Testis (tissue), 3 donors: Measurements from ENCODE around the gene TMEM168. TPM values are rescaled to one million over a fixed set of nuclear protein-coding genes. Genes with fewer than 3 reads are reported as not detected.

ENCODE experiments used
- DNase-seq: peaks from one replicate; pipeline ENCODE4 v3.0.0-alpha.2; 2019
- H3K27ac ChIP-seq, 2 donors: fragments of 200-600 bp; sonication (generic); one replicate each; pipeline ENCODE4 v1.5.1; 2019
- H3K27me3 ChIP-seq: fragments of 200-600 bp; sonication (generic); one replicate; pipeline ENCODE4 v1.5.1; 2019
- H3K36me3 ChIP-seq: fragments of 200-600 bp; sonication (generic); one replicate; pipeline ENCODE4 v1.5.1; 2017; ENCODE audit warnings: low read depth; ENCODE audit errors: missing control alignments
- H3K4me1 ChIP-seq: fragments of 200-600 bp; sonication (generic); one replicate; pipeline ENCODE4 v1.5.1; 2019
- H3K4me3 ChIP-seq, 2 donors: fragments of 200-600 bp; sonication (generic); one replicate each; pipeline ENCODE4 v1.5.1; 2017 to 2019
- H3K9me3 ChIP-seq: fragments of 200-600 bp; sonication (generic); one replicate; pipeline ENCODE4 v1.5.1; 2017
- POLR2A ChIP-seq: fragments of 450-650 bp; IDR thresholded peaks from one replicate; pipeline ENCODE4 v1.6.1; 2017; ENCODE audit warnings: antibody characterized with exemption, mild to moderate bottlenecking, moderate library complexity
- WGBS, 2 donors: methylation state at CpG; one replicate each; pipeline ENCODE4 v1.1.5; 2018; 5-methylcytosine and 5-hydroxymethylcytosine counted together
- intact Hi-C: fragments of 100-400 bp; cut with DNase I; formaldehyde crosslinking; loops from one replicate; pipeline ENCODE4 v1.15.1; 2023; ENCODE audit warnings: low total_unique reads
- polyA plus RNA-seq: library from polyadenylated mRNA; stranded (reverse); fragments of 350-450 nt; fragmentation: Illumina TruSeq; extraction: RNeasy Lipid Tissue Mini Kit (QIAGEN cat#74804); gene quantifications from one replicate; pipeline ENCODE4 v1.2.3, GENCODE V29; 2014; ENCODE audit warnings: low read depth, low replicate concordance; ENCODE audit not compliant: insufficient read depth
- total RNA-seq, 2 donors: library from RNA; depleted of rRNA; stranded (reverse); fragments of >200 nt; gene quantifications; one replicate each; pipeline ENCODE4 v1.2.3, GENCODE V29; 2016
- TF ChIP-seq, protein P1 (sequence below), 3 experiments: fragments of 450-650 bp in 2 of 3; fragments of 200-600 bp in 1 of 3; sonication (generic) in 1 of 3; IDR thresholded peaks; one replicate each; pipeline ENCODE4 v1.5.1; 2016 to 2019; ENCODE audit warnings: antibody characterized with exemption in 3 of 3, mild to moderate bottlenecking in 2 of 3, moderate library complexity in 1 of 3

TMEM168 gene
- total and polyA plus RNA-seq, 3 donors from 2014 or later = 21.4 to 31.7 (median 26.1) TPM

DNA sequence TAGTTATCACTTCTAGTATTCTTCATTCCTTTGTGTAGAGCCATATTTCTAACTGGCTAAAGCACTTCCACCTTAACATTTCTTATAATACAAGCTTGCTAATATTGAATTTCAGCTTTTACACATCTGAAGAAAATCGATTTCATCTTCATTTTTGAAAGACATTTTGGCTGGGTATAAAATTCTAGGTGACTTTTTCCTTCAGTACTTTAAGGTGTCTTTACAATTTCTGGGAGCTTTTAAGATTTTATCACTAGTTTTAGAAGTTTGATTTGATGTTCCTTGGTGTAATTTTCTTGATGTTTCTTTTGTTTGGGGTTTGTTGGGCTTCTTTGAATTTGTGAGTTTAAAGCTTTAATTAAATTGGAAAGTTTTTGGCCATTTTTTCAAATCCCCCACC is 38.5 kb upstream of the TMEM168 start:
- intact Hi-C loops = no loop called here
- 79 to 83% methylated on average over 1 of the region's 1 CpG for WGBS, 2 donors
- no peak overlapping the region for H3K27ac ChIP-seq
- DNase-seq = no peak
- H3K4me1 ChIP-seq = no peaks in the 10 kb centered on the region
- no peaks in the 10 kb centered on the region for H3K9me3 ChIP-seq
- no peaks in the 10 kb centered on the region for H3K36me3 ChIP-seq
- no peak overlapping the region for H3K4me3 ChIP-seq
- H3K27me3 ChIP-seq = no peaks in the 10 kb centered on the region
- TF ChIP-seq, protein P1, sequence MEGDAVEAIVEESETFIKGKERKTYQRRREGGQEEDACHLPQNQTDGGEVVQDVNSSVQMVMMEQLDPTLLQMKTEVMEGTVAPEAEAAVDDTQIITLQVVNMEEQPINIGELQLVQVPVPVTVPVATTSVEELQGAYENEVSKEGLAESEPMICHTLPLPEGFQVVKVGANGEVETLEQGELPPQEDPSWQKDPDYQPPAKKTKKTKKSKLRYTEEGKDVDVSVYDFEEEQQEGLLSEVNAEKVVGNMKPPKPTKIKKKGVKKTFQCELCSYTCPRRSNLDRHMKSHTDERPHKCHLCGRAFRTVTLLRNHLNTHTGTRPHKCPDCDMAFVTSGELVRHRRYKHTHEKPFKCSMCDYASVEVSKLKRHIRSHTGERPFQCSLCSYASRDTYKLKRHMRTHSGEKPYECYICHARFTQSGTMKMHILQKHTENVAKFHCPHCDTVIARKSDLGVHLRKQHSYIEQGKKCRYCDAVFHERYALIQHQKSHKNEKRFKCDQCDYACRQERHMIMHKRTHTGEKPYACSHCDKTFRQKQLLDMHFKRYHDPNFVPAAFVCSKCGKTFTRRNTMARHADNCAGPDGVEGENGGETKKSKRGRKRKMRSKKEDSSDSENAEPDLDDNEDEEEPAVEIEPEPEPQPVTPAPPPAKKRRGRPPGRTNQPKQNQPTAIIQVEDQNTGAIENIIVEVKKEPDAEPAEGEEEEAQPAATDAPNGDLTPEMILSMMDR (IDR thresholded peaks at IDR 0.05) = no peak
- TF ChIP-seq POLR2A = no peak

DNA sequence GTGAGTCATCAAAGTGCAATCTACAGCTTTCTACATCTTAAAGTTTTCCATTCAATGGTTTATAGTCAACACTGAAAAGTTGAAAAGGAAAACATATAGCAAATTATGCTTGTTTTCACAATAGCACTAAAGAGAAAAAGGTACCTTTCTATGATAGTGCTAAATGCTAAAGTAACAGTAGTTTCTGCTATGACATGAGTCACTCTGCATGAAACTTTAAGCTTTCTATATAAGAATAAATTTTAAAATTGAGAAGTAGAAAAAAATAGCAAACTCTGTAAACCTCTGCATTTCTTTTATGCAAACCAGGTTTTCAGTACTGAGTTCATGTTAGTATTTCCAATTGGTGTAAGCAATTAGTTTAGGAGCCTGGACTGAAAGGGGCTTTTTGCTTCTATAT is 31.2 kb upstream of the TMEM168 start:
- no peak for TF ChIP-seq POLR2A
- TF ChIP-seq, protein P1 (IDR thresholded peaks at IDR 0.05) = no peak
- intact Hi-C loops = no loop called here

DNA sequence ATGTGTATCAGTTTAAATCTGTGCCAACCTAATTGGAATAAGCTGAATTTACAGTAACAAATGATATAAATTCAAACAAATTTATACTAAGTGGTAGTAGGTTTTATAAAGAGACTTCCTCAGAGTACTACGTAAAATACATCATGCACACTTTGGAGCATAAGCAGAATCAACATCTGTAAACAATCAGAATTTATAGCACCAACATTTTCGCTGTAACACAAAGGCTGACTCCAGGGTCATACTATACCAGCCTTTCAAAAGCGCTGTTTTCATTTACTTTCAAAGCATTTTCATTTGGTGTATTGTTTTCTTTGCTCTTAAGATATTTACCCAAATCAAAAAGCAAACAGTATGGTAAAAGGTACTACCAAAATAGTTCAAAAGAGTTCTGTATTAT is 29.3 kb upstream of the TMEM168 start:
- Histone ChIP-seq H3K4me3 (no peak overlapping the region), H3K36me3 (no peaks in the 10 kb centered on the region), H3K4me1 (no peaks in the 10 kb centered on the region), H3K27me3 (no peaks in the 10 kb centered on the region), H3K9me3 (no peaks in the 10 kb centered on the region), H3K27ac (no peak overlapping the region)
- no peak for DNase-seq
- WGBS, 2 donors = 84 to 93% methylated on average over 3 of the region's 3 CpGs
- intact Hi-C loops = no loop called here
- TF ChIP-seq POLR2A = no peak
- TF ChIP-seq, protein P1 (IDR thresholded peaks at IDR 0.05) = no peak

More for the DNA sequence above, 31.2 kb upstream of the TMEM168 start:
- H3K9me3 ChIP-seq = no peaks in the 10 kb centered on the region
- H3K36me3 ChIP-seq = no peaks in the 10 kb centered on the region
- no peak overlapping the region for H3K4me3 ChIP-seq
- H3K27me3 ChIP-seq = no peaks in the 10 kb centered on the region
- DNase-seq = no peak
- H3K27ac ChIP-seq = no peak overlapping the region
- no peaks in the 10 kb centered on the region for H3K4me1 ChIP-seq

DNA sequence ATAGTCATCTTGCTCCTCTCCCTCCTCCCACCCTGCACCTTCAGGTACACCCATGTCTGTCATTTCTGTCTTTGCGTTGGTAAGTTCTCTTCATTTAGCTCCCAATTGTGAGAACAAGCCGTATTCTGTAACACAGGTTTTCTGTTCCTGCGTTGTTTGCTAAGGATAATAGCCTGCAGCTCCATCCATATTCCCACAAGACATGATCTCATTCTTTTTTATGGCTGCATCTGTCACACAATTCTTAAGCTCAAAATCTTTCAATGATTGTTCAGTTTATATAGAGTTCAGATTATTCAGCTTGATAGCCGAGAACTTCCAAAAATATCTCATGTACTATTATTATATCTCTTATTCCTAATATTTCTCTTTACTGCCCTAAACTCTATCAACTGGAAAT is 16.0 kb upstream of the TMEM168 start:
- no peaks in the 10 kb centered on the region for H3K9me3 ChIP-seq
- TF ChIP-seq, protein P1 (IDR thresholded peaks at IDR 0.05) = no peak
- TF ChIP-seq POLR2A = no peak
- no peak for DNase-seq
- H3K4me3 ChIP-seq = no peak overlapping the region
- WGBS, 2 donors = 92 to 93% methylated on average over 4 of the region's 4 CpGs
- H3K27me3 ChIP-seq = no peaks in the 10 kb centered on the region
- no peaks in the 10 kb centered on the region for H3K4me1 ChIP-seq
- H3K36me3 ChIP-seq = no peaks in the 10 kb centered on the region
- H3K27ac ChIP-seq = no peak overlapping the region
- intact Hi-C loops = no loop called here

DNA sequence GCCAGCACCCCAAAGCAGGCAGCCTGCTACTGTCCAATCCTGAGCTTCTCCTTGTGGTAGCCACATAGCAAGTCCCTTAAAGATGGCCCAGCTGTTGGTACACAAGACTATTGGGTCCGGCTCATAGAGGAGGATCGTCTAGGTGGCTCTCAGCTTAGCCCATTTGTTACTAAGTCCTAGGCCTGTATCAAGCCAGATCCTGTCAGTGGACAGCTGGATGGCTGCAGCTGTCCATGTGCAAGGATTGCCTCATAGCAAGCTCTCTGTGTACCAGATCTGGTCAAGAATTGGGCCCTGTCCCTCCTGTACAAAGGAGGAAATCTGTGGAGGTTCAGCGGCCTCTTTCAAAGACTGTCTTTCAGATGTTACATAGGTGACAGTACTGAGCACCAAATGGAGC is 12.2 kb upstream of the TMEM168 start:
- H3K27ac ChIP-seq = no peak overlapping the region
- H3K4me1 ChIP-seq = no peaks in the 10 kb centered on the region
- no peaks in the 10 kb centered on the region for H3K9me3 ChIP-seq
- no peaks in the 10 kb centered on the region for H3K36me3 ChIP-seq
- no peaks in the 10 kb centered on the region for H3K27me3 ChIP-seq
- no peak for DNase-seq
- H3K4me3 ChIP-seq = no peak overlapping the region
- 89 to 91% methylated on average over 3 of the region's 3 CpGs for WGBS, 2 donors
- intact Hi-C loops = no loop called here
- TF ChIP-seq, protein P1 (IDR thresholded peaks at IDR 0.05) = no peak
- no peak for TF ChIP-seq POLR2A
